ENCODE measurements around the gene PLSCR4.

Gene PLSCR4

GRCh38 chr3:146164071-146164470 lies 86.8 kb downstream of the PLSCR4 start:
- H3K4me3 ChIP-seq, result no peak overlapping the region
- H3K27me3 ChIP-seq, result no peaks in the 10 kb centered on the region
- no peak overlapping the region for H3K9ac ChIP-seq
- H3K36me3 ChIP-seq, result no peaks in the 10 kb centered on the region
- H3K9me3 ChIP-seq, result peaks cover 17% of the 10 kb centered on the region
- no peak overlapping the region for H3K27ac ChIP-seq
- no peak overlapping the region for H3K4me2 ChIP-seq
- no peak for TF ChIP-seq Cebpa-rat (IDR thresholded peaks at IDR 0.05)
- H4K20me1 ChIP-seq, result no peaks in the 10 kb centered on the region
- H3K4me1 ChIP-seq, result no peaks in the 10 kb centered on the region

- no peaks in the 10 kb centered on the region for H4K20me1 ChIP-seq
- peaks cover 17% of the 10 kb centered on the region for H3K9me3 ChIP-seq
- no peak for TF ChIP-seq Cebpa-rat (IDR thresholded peaks at IDR 0.05)
- no peak overlapping the region for H3K27ac ChIP-seq
- H3K36me3 ChIP-seq, result no peaks in the 10 kb centered on the region
- H3K27me3 ChIP-seq, result no peaks in the 10 kb centered on the region
- no peak overlapping the region for H3K9ac ChIP-seq
- H3K4me3 ChIP-seq, result no peak overlapping the region
- no peak overlapping the region for H3K4me2 ChIP-seq
- H3K4me1 ChIP-seq, result no peaks in the 10 kb centered on the region
Measured at GRCh38 chr3:146163584-146163983, 87.3 kb downstream of the PLSCR4 start.

- H3K36me3 ChIP-seq, result no peaks in the 10 kb centered on the region
- H3K27me3 ChIP-seq, result no peaks in the 10 kb centered on the region
- H3K27ac ChIP-seq, result no peak overlapping the region
- no peaks in the 10 kb centered on the region for H3K4me1 ChIP-seq
- no peak overlapping the region for H3K4me3 ChIP-seq
- H3K4me2 ChIP-seq, result no peak overlapping the region
- no peak for TF ChIP-seq Cebpa-rat (IDR thresholded peaks at IDR 0.05)
- H3K9ac ChIP-seq, result no peak overlapping the region
- H4K20me1 ChIP-seq, result no peaks in the 10 kb centered on the region
- H3K9me3 ChIP-seq, result peaks cover 17% of the 10 kb centered on the region
Measured at GRCh38 chr3:146162561-146162960, 88.3 kb downstream of the PLSCR4 start.

- Histone ChIP-seq H3K4me2 (no peak overlapping the region), H3K27ac (no peak overlapping the region), H3K4me1 (no peaks in the 10 kb centered on the region), H3K36me3 (no peaks in the 10 kb centered on the region), H3K27me3 (no peaks in the 10 kb centered on the region), H3K9ac (no peak overlapping the region), H3K4me3 (no peak overlapping the region), H4K20me1 (no peaks in the 10 kb centered on the region), H3K9me3 (peaks cover 17% of the 10 kb centered on the region)
- no peak for TF ChIP-seq Cebpa-rat (IDR thresholded peaks at IDR 0.05)
Measured at GRCh38 chr3:146161663-146162002, 89.3 kb downstream of the PLSCR4 start.

- H3K9me3 ChIP-seq, result peaks cover 17% of the 10 kb centered on the region
- H3K9ac ChIP-seq, result no peak within 1 kb of the TSS
- TF ChIP-seq Cebpa-rat (IDR thresholded peaks at IDR 0.05), result no peak
- no peak within 1 kb of the TSS for H3K4me2 ChIP-seq
- no peaks in the 10 kb centered on the region for H3K36me3 ChIP-seq
- no peaks in the 10 kb centered on the region for H3K27me3 ChIP-seq
- no peak within 1 kb of the TSS for H3K4me3 ChIP-seq
- H4K20me1 ChIP-seq, result no peaks in the 10 kb centered on the region
- H3K27ac ChIP-seq, result no peak within 1 kb of the TSS
- H3K4me1 ChIP-seq, result no peaks in the 10 kb centered on the region
Measured at GRCh38 chr3:146160964-146161662, 89.8 kb downstream of the PLSCR4 start, which contains the start of gene PLOD2. Gene PLOD2 (minus strand): TSS chr3:146161184. CDS start chr3:146160989, 195 bp downstream.

GRCh38 chr3:146160321-146160963 lies 90.5 kb downstream of the PLSCR4 start:
- H3K27me3 ChIP-seq, result no peaks in the 10 kb centered on the region
- no peak overlapping the region for H3K27ac ChIP-seq
- peaks cover 17% of the 10 kb centered on the region for H3K9me3 ChIP-seq
- no peaks in the 10 kb centered on the region for H4K20me1 ChIP-seq
- no peak overlapping the region for H3K9ac ChIP-seq
- no peaks in the 10 kb centered on the region for H3K4me1 ChIP-seq
- no peak overlapping the region for H3K4me3 ChIP-seq
- H3K36me3 ChIP-seq, result no peaks in the 10 kb centered on the region
- no peak overlapping the region for H3K4me2 ChIP-seq
- no peak for TF ChIP-seq Cebpa-rat (IDR thresholded peaks at IDR 0.05)

GRCh38 chr3:146159616-146160320 lies 91.1 kb downstream of the PLSCR4 start:
- Histone ChIP-seq H3K36me3 (no peaks in the 10 kb centered on the region), H3K9me3 (peaks cover 17% of the 10 kb centered on the region), H4K20me1 (no peaks in the 10 kb centered on the region), H3K27ac (no peak overlapping the region), H3K4me1 (no peaks in the 10 kb centered on the region), H3K9ac (no peak overlapping the region), H3K27me3 (no peaks in the 10 kb centered on the region), H3K4me3 (no peak overlapping the region), H3K4me2 (no peak overlapping the region)
- no peak for TF ChIP-seq Cebpa-rat (IDR thresholded peaks at IDR 0.05)

GRCh38 chr3:146159037-146159436 lies 91.9 kb downstream of the PLSCR4 start:
- no peak overlapping the region for H3K4me3 ChIP-seq
- no peak overlapping the region for H3K4me2 ChIP-seq

GRCh38 chr3:146157325-146158060 lies 93.4 kb downstream of the PLSCR4 start:
- no peak overlapping the region for H3K9ac ChIP-seq
- no peaks in the 10 kb centered on the region for H3K4me1 ChIP-seq
- H3K27me3 ChIP-seq, result no peaks in the 10 kb centered on the region
- H3K4me3 ChIP-seq, result no peak overlapping the region
- TF ChIP-seq Cebpa-rat (IDR thresholded peaks at IDR 0.05), result no peak
- no peaks in the 10 kb centered on the region for H3K36me3 ChIP-seq
- no peaks in the 10 kb centered on the region for H4K20me1 ChIP-seq
- H3K4me2 ChIP-seq, result no peak overlapping the region
- no peak overlapping the region for H3K27ac ChIP-seq
- H3K9me3 ChIP-seq, result peaks cover 17% of the 10 kb centered on the region

More at GRCh38 chr3:146159037-146159436, 91.9 kb downstream of the PLSCR4 start:
- H3K27ac ChIP-seq, result no peak overlapping the region
- no peaks in the 10 kb centered on the region for H4K20me1 ChIP-seq
- H3K27me3 ChIP-seq, result no peaks in the 10 kb centered on the region
- no peak overlapping the region for H3K9ac ChIP-seq
- H3K36me3 ChIP-seq, result no peaks in the 10 kb centered on the region
- no peak for TF ChIP-seq Cebpa-rat (IDR thresholded peaks at IDR 0.05)
- H3K4me1 ChIP-seq, result no peaks in the 10 kb centered on the region
- H3K9me3 ChIP-seq, result peaks cover 17% of the 10 kb centered on the region
